HFF-Myc (cell line): ENCODE measurements around the gene GRAMD4.
A peak's percentile ranks its signal among the peaks of the same experiment; 100 is the strongest.

Experiments used
- DNase-seq: peaks from one replicate; pipeline ENCODE4 v3.0.0-alpha.2; 2011; ENCODE audit warnings: low read depth; ENCODE audit errors: extremely low read depth
- H3K4me3 ChIP-seq: replicated peaks from 2 replicates; pipeline ENCODE4 v1.5.1; 2011; ENCODE audit warnings: low read depth, mild to moderate bottlenecking, control low read depth, low read length
- CTCF ChIP-seq: IDR thresholded peaks from 2 replicates; pipeline ENCODE4 v1.5.1; 2012; ENCODE audit warnings: mild to moderate bottlenecking, low read depth, low read length, control low read depth; ENCODE audit errors: missing control alignments

Gene GRAMD4

GRCh38 chr22:46592390-46592872, 27.8 kb upstream of the GRAMD4 start:
- peak; percentile 16 for DNase-seq
- H3K4me3 ChIP-seq, result peak overlapping the region; percentile 9; the same call in 1 of the 2 replicates
- no peak for TF ChIP-seq CTCF

- H3K4me3 ChIP-seq, result no peak overlapping the region
- no peak for DNase-seq
- no peak for TF ChIP-seq CTCF
Observed at GRCh38 chr22:46593211-46593681, 26.9 kb upstream of the GRAMD4 start.

GRCh38 chr22:46593996-46594946, 25.9 kb upstream of the GRAMD4 start:
- TF ChIP-seq CTCF, result no peak
- H3K4me3 ChIP-seq, result no peak overlapping the region
- no peak for DNase-seq

GRCh38 chr22:46594947-46595298, 25.3 kb upstream of the GRAMD4 start:
- no peak for DNase-seq
- TF ChIP-seq CTCF, result no peak
- H3K4me3 ChIP-seq, result no peak overlapping the region

- H3K4me3 ChIP-seq, result no peak overlapping the region
- TF ChIP-seq CTCF, result no peak
- no peak for DNase-seq
Observed at GRCh38 chr22:46595545-46595944, 24.6 kb upstream of the GRAMD4 start.

- no peak overlapping the region for H3K4me3 ChIP-seq
- no peak for DNase-seq
- no peak for TF ChIP-seq CTCF
Observed at GRCh38 chr22:46596032-46596441, 24.1 kb upstream of the GRAMD4 start.

GRCh38 chr22:46596819-46597218, 23.4 kb upstream of the GRAMD4 start:
- TF ChIP-seq CTCF, result no peak
- H3K4me3 ChIP-seq, result no peak overlapping the region
- no peak for DNase-seq
